GM12878 (cell line): ENCODE results near the gene SEC23IP. TPM values are rescaled to one million over a fixed set of nuclear protein-coding genes. Genes with fewer than 3 reads are reported as not detected.

Source experiments
- CBFB ChIP-seq: IDR thresholded peaks from 2 replicates; pipeline ENCODE4 v1.6.1; 2016; ENCODE audit warnings: antibody characterized with exemption, low read depth
- CBX5 ChIP-seq: sonication (generic); IDR thresholded peaks from 2 replicates; pipeline ENCODE4 v1.6.1; 2016; ENCODE audit warnings: low read depth, moderate library complexity, mild to moderate bottlenecking, inconsistent platforms
- CREB1 ChIP-seq: IDR thresholded peaks from 2 replicates; pipeline ENCODE4 v1.6.1; 2012; ENCODE audit warnings: low read depth, mild to moderate bottlenecking, inconsistent platforms
- DPF2 ChIP-seq: fragments of 450-650 bp; IDR thresholded peaks from 2 replicates; pipeline ENCODE4 v1.6.1; 2017; ENCODE audit warnings: mild to moderate bottlenecking
- JUND ChIP-seq: IDR thresholded peaks from 2 replicates; pipeline ENCODE4 v1.6.1; 2012; ENCODE audit warnings: low read depth, mild to moderate bottlenecking, low read length, improper control_type of control experiment, moderate library complexity
- MTA2 ChIP-seq: fragments of 450-650 bp; IDR thresholded peaks from 2 replicates; pipeline ENCODE4 v1.6.1; 2016; ENCODE audit warnings: low read depth, mild to moderate bottlenecking, moderate library complexity
- MTA3 ChIP-seq: IDR thresholded peaks from 2 replicates; pipeline ENCODE4 v1.6.1; 2012; ENCODE audit warnings: low read length, inconsistent platforms, borderline replicate concordance
- MYB ChIP-seq: fragments of 150-350 bp; IDR thresholded peaks from 2 replicates; pipeline ENCODE4 v1.6.1; 2014; ENCODE audit warnings: mild to moderate bottlenecking, low read depth, low read length, borderline replicate concordance
- NFYA ChIP-seq: IDR thresholded peaks from 2 replicates; pipeline ENCODE4 v1.6.1; 2011; ENCODE audit warnings: low read depth, mild to moderate bottlenecking, low read length, improper control_type of control experiment, borderline replicate concordance
- NKRF ChIP-seq: fragments of 450-650 bp; conservative IDR thresholded peaks from 2 replicates; pipeline ENCODE4 v1.6.1; 2017; ENCODE audit warnings: mild to moderate bottlenecking, moderate library complexity
- NR2C2 ChIP-seq: IDR thresholded peaks from 2 replicates; pipeline ENCODE4 v1.6.1; 2011; ENCODE audit warnings: borderline replicate concordance, low read depth; ENCODE audit not compliant: control insufficient read depth, insufficient read length
- PAX5 ChIP-seq: IDR thresholded peaks from 2 replicates; pipeline ENCODE4 v1.6.1; 2011; ENCODE audit warnings: low read depth, low read length, borderline replicate concordance
- POLR2AphosphoS2 ChIP-seq: IDR thresholded peaks from 2 replicates; pipeline ENCODE4 v1.6.1; 2011; ENCODE audit warnings: low read depth, mild to moderate bottlenecking, low read length, improper control_type of control experiment, moderate library complexity
- POU2F2 ChIP-seq: IDR thresholded peaks from 3 replicates; pipeline ENCODE4 v1.6.1; 2011; ENCODE audit warnings: low read depth, mild to moderate bottlenecking, low read length, borderline replicate concordance
- RAD21 ChIP-seq: IDR thresholded peaks from 2 replicates; pipeline ENCODE4 v1.6.1; 2011; ENCODE audit warnings: mild to moderate bottlenecking, low read depth, low read length, moderate library complexity; ENCODE audit not compliant: insufficient read depth
- SMAD5 ChIP-seq: IDR thresholded peaks from 2 replicates; pipeline ENCODE4 v1.6.1; 2016; ENCODE audit warnings: antibody characterized with exemption, low read depth
- SMC3 ChIP-seq: IDR thresholded peaks from 2 replicates; pipeline ENCODE4 v1.6.1; 2011; ENCODE audit warnings: low read length, improper control_type of control experiment, borderline replicate concordance
- SP1 ChIP-seq: IDR thresholded peaks from one replicate; pipeline ENCODE4 v1.6.1; 2011; ENCODE audit warnings: low read depth, low read length
- SREBF1 ChIP-seq: IDR thresholded peaks from 2 replicates; pipeline ENCODE4 v1.6.1; 2012; ENCODE audit warnings: mild to moderate bottlenecking, low read length
- SUPT20H ChIP-seq: IDR thresholded peaks from 2 replicates; pipeline ENCODE4 v1.6.1; 2011; ENCODE audit warnings: low read depth, mild to moderate bottlenecking, low read length, moderate library complexity, borderline replicate concordance; ENCODE audit not compliant: control insufficient read depth
- WRNIP1 ChIP-seq: IDR thresholded peaks from 2 replicates; pipeline ENCODE4 v1.6.1; 2011; ENCODE audit warnings: low read depth, low read length, improper control_type of control experiment, borderline replicate concordance
- YBX1 ChIP-seq: fragments of 450-650 bp; IDR thresholded peaks from 2 replicates; pipeline ENCODE4 v1.6.1; 2016; ENCODE audit warnings: antibody characterized with exemption
- ZNF207 ChIP-seq: fragments of 450-650 bp; IDR thresholded peaks from 2 replicates; pipeline ENCODE4 v1.6.1; 2014; ENCODE audit warnings: antibody characterized with exemption, mild to moderate bottlenecking, borderline replicate concordance
- ZNF24 ChIP-seq: fragments of 450-650 bp; IDR thresholded peaks from 2 replicates; pipeline ENCODE4 v1.6.1; 2017; ENCODE audit warnings: antibody characterized with exemption, mild to moderate bottlenecking
- ZNF384 ChIP-seq: IDR thresholded peaks from 2 replicates; pipeline ENCODE4 v1.6.1; 2012; ENCODE audit warnings: low read depth, mild to moderate bottlenecking, low read length, improper control_type of control experiment, borderline replicate concordance
- polyA plus RNA-seq, 11 experiments: library from polyadenylated mRNA; depleted of rRNA in 4 of 11; unstranded in 6 of 11; stranded (reverse) in 5 of 11; fragments of >200 nt; fragmentation: Nextera tagmentation in 4 of 11; fragmentation: Illumina TruSeq in 1 of 11; extraction: Ambion mirVana in 4 of 11; extraction: Trizol in 1 of 11; gene quantifications; 1 replicate in 1 of 11; 2 replicates in 10 of 11; pipeline versions ENCODE4 v1.2.1 to v1.2.3, GENCODE V29; 2011 to 2016; ENCODE audit warnings: inconsistent platforms in 2 of 11, missing spikeins in 2 of 11, low read depth in 1 of 11
- total RNA-seq, 4 experiments: library from RNA; depleted of rRNA in 3 of 4; stranded (reverse); fragments of >200 nt in 3 of 4; fragmentation: Illumina TruSeq in 1 of 4; extraction: Trizol in 1 of 4; gene quantifications; 2 replicates each; pipeline versions ENCODE4 v1.2.1 to v1.2.3, GENCODE V29; 2013 to 2021
- TF ChIP-seq, protein P1 (sequence below): fragments of 450-650 bp; IDR thresholded peaks from 2 replicates; pipeline ENCODE4 v1.6.1; 2017; ENCODE audit warnings: mild to moderate bottlenecking, moderate library complexity

Gene SEC23IP
- total and polyA plus RNA-seq, 10 of the 15 experiments (the other 5 are each of a cell fraction or from before 2014, with no cell fraction given), result 15.1 to 82.5 (median 36.0) TPM

- peak; percentile 70 for TF ChIP-seq NKRF
- no peak for TF ChIP-seq WRNIP1
- no peak for TF ChIP-seq JUND
- TF ChIP-seq YBX1, result no peak
- TF ChIP-seq MTA2, result peak; percentile 50
- no peak for TF ChIP-seq NR2C2
- TF ChIP-seq RAD21, result no peak
- peak; percentile 36; the same call in 1 of the 2 replicates for TF ChIP-seq CBFB
- no peak for TF ChIP-seq ZNF24
- 0 out of 2 replicates have a peak, but pooled peaks have one; percentile 19 for TF ChIP-seq ZNF207
- peak; percentile 41; the same call in 1 of the 2 replicates for TF ChIP-seq PAX5
- TF ChIP-seq CREB1, result peak; percentile 64; the same call in 1 of the 2 replicates
- no peak for TF ChIP-seq CBX5
- no peak for TF ChIP-seq MTA3
- TF ChIP-seq SP1, result peak; percentile 63
- no peak; the same call in 1 of the 2 replicates for TF ChIP-seq MYB
- no peak; the same call in none of the 2 replicates for TF ChIP-seq POLR2AphosphoS2
- peak; percentile 48; the same call in 1 of the 2 replicates for TF ChIP-seq SMAD5
- 0 out of 2 replicates have a peak, but pooled peaks have one; percentile 3 for TF ChIP-seq SMC3
- TF ChIP-seq POU2F2, result peak; percentile 57; the same call in 1 of the 3 replicates
- TF ChIP-seq, protein P1, sequence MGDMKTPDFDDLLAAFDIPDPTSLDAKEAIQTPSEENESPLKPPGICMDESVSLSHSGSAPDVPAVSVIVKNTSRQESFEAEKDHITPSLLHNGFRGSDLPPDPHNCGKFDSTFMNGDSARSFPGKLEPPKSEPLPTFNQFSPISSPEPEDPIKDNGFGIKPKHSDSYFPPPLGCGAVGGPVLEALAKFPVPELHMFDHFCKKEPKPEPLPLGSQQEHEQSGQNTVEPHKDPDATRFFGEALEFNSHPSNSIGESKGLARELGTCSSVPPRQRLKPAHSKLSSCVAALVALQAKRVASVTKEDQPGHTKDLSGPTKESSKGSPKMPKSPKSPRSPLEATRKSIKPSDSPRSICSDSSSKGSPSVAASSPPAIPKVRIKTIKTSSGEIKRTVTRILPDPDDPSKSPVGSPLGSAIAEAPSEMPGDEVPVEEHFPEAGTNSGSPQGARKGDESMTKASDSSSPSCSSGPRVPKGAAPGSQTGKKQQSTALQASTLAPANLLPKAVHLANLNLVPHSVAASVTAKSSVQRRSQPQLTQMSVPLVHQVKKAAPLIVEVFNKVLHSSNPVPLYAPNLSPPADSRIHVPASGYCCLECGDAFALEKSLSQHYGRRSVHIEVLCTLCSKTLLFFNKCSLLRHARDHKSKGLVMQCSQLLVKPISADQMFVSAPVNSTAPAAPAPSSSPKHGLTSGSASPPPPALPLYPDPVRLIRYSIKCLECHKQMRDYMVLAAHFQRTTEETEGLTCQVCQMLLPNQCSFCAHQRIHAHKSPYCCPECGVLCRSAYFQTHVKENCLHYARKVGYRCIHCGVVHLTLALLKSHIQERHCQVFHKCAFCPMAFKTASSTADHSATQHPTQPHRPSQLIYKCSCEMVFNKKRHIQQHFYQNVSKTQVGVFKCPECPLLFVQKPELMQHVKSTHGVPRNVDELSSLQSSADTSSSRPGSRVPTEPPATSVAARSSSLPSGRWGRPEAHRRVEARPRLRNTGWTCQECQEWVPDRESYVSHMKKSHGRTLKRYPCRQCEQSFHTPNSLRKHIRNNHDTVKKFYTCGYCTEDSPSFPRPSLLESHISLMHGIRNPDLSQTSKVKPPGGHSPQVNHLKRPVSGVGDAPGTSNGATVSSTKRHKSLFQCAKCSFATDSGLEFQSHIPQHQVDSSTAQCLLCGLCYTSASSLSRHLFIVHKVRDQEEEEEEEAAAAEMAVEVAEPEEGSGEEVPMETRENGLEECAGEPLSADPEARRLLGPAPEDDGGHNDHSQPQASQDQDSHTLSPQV, result peak; percentile 58; the same call in 1 of the 2 replicates
- TF ChIP-seq NFYA, result no peak
- TF ChIP-seq SUPT20H, result no peak
- 0 out of 2 replicates have a peak, but pooled peaks have one; percentile 19 for TF ChIP-seq DPF2
- no peak for TF ChIP-seq SREBF1
- TF ChIP-seq ZNF384, result no peak
Measured at GRCh38 chr10:119892188-119893065, at the start of gene SEC23IP (continued).
